Stimulated activated CD8-positive, alpha-beta memory T cell treated with anti-CD3 and anti-CD28 coated beads, Interleukin-12 subunit alpha, Interleukin-12 subunit beta, amount 100 ng/mL, for 4 hours (primary cell): ENCODE data around the gene OPTC.

Experiments
- DNase-seq: peaks from one replicate; pipeline ENCODE4 v3.0.0-alpha.2; 2020; ENCODE audit warnings: low read depth

The OPTC gene

DNA sequence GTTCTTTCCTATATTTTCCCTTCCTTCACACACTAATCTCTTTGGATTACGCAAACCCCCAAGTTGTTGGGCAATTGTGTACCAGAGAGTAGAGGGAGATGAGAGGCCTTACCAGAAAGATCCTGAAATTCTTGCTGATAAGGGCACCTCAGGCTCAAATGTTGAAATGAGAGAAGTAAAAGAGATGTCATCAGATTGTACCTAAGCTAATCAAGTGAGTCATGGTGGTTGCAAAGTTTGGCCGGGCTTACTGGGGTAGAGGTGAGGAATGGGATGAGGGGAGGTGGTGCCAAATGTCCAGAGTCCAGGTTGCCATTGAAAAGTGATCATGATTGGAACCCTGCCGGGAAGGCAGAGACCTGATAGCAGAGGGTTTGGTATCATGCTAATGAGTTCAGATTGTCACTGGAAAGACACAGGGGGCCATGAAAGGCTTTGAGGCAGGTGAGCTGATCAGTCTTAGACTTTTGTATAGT is 43.1 kb downstream of the OPTC start:
- DNase-seq = no peak

DNA sequence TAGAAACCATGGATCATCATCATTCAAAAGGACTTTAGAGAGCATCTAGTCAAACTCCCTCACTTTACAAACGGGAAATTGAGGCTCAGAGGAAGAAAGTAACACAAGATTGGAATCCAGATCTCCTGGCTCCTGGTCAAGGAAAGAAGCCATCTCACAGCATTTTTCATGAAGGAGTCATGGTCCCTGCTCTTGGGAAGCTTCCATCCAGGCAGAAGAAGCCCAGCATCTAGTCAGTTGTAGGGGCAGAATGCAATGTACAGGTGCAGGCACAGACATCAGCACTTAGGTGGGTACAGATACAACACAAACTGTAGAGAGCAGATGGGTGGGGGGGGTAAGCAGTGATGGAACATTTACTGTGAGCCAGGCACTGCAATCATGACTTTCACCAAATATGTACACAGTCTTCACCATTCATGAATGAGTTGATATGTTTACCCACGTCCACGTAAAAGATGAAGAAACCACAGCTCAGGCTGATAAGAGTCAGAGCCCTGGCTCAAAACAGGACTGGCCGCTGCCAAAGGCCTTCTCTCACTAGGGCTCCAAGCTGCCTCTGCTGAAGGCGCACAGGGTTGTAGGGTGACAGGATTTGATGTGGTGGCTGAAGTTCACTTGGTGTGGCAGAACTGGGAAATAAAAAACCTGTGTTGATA is 44.0 kb downstream of the OPTC start:
- DNase-seq = no peak

DNA sequence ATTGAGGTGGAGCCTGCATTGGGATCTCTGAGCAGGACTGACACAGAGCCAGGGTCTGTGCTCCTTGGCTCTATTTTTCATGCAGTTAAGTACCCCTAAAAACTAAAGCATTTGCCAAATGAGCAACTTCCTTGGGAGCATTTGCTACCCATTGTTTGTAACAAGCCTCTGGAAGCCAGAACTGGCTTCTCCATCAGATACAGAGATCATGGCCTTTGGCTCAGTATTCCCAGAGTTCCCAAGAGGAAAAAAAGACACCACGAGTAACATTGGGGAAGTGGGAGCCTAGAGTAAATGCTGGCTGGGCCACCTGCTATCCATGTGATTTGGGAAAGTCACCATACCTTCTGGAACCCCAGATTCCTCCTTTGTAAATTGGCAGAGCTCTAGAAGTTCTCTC is 44.8 kb downstream of the OPTC start:
- no peak for DNase-seq

DNA sequence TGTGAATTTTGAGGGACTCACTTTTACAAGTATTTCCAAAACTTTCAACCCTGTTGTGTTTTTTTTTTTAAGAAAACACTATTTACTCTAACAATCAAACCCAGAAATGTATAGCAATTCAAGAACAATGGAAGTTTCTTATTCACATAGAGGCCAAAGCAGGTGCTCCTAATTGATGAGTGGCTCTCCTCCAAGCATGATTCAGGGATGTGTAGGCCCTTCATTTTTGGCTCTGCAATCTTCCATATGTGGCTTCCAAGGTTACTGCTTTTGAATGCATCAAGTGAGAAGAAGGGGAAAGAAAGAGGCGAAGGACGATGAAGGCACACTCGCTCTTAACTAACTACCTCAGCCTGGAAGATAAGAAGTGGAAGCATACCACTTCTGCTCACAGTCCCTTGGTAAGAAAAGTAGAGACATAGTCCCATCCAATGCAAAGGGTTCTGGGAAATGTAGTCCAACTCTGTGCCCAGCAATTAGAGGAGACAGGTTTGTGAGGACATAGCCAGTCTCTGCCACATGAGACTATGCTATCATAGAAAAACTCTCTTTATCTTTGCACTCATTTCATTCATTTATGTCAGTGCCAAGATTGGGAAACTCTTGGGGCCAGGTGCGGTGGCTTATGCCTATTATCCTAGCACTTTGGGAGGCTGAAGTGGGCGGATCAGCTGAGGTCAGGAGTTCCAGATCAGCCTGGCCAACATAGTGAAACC is 46.0 kb downstream of the OPTC start:
- DNase-seq = no peak

DNA sequence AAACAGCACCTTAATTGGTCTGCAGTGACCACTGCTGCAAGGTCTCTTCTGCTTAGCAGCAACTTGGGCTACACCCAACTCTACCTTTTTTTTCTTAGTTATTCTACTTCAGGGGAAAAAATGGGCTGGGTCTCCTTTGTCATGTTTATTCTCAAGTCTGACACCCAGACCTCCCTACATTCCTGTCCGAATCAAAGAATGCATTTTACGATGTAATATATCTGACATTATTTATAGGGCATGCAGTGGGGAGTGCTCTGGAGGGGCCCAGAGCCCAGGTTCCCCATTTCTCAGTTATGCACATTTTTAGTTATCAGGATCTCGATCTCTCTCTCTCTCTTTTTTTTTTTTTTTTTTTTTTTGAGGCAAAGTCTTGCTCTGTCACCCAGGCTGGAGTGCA is 50.5 kb downstream of the OPTC start:
- no peak for DNase-seq

DNA sequence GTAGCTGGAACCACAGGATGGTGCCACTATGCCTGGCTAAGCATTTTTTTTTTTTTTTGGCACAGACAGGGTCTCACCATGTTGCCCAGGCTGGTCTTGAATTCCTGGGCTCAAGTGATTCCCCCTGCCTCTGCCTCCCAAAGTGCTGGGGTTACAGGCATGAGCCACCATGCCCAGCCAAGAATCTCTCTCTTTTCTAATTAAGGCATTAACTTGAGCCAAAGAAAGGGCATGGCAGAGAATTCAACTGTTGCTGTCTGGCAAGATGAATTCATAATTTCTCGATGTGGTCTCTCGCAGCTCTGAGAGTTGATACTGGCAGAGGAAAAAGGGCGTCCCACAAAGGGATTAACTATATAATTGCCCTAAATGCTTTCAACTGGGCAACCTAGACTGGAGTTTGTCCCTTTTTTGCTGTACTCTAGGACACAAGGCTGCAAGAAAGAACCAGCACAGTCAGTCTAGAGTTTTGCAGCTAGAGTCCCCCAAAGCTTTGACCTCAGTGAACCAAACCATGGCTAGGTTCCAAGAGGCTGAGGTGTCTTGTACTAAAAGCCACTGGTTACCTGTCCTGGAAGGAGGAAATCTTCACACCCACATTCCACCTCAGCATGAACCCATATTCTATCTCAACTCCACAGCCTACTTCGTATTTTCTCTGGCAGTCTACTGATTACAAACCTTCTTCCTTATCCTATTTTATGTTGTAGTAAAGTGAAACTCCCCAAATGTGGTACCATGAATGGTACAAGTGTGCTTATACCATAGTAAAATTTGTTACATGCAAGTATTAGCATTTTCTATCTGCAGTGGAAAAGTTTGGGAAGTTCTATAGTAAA is 51.2 kb downstream of the OPTC start:
- DNase-seq = no peak

DNA sequence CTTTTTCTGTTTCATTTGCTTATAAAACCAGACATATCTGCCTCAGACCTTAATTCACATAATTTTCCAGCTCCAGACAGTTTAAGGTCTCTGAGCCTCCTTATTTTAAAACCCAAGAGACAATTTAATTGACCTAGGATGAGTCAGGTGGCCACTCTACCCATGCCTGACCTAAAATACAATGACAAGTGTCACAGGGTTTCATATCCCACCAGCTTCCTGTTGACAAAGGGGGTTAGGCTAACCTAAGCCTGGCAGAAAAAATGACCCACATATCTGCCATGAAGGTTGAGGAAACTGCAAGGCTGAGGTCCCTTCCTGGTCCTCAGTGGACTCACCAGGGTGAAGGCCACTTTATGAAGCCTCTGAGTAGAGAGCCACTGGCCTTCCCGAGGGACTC is 52.3 kb downstream of the OPTC start:
- DNase-seq = no peak

DNA sequence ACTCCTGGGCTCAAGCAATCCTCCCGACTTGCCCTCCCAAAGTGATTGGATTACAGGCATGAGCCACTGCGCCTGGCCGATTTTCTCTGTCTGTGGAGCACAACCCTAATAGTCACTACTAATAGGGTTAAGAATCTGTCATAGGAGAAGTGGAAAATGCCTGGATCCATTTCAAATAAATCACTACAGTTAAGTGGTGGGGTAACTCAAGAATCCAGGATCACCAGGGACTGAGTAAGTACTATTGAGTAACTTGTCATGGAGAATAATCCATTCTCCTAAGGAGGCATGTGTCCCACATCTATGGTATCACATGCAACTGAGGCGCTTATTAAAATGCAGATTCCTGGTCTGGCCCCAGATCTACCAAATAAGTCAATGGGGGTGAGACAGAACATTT is 53.2 kb downstream of the OPTC start:
- no peak for DNase-seq

DNA sequence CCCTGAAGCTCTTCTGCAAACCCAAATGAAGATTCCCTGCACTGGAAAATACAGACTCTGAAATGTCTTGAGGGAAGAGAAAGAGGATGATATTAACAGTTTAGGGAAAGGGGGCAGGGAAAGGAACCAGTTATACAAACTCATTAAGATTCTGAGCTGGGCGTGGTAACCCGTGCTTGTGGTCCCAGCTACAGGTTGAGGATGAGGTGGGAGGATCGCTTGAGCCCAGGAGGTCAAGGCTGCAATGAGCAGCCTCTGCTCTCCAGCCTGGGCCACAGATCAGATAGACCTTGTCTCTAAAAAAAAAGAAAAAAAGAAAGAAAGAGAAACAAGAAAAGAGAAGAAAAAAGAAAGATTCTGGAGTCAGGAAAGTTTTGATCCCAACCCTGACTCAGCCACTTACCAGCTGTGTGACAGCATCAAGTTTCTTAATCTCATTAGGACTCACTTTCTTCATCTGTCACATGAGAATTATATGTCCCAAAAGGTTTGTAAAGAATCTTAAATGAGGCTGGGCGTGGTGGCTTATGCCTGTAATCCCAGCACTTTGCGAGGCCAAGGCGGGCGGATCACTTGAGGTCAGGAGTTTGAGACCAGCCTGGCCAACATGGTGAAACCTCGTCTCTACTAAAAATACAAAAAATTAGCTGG is 53.9 kb downstream of the OPTC start:
- DNase-seq = no peak

DNA sequence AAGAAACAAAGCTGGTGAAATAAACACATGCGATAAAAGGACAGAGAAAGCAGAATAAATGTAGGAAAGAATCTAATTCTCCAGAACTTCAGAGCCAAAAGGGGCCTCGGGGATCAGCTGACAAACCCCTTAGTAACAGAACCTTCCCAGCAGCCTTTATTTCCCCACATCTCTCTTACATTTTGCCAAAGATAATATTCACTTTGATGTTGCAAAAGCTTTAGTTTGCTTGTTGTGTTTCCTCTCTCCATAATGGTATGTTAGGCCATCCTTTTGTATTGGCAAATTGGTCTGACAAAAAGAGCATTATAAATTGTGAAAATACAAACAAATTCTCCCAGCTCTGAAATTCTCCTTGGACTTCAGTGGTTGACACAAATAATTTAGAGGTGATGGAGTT is 54.9 kb downstream of the OPTC start:
- DNase-seq = no peak

DNA sequence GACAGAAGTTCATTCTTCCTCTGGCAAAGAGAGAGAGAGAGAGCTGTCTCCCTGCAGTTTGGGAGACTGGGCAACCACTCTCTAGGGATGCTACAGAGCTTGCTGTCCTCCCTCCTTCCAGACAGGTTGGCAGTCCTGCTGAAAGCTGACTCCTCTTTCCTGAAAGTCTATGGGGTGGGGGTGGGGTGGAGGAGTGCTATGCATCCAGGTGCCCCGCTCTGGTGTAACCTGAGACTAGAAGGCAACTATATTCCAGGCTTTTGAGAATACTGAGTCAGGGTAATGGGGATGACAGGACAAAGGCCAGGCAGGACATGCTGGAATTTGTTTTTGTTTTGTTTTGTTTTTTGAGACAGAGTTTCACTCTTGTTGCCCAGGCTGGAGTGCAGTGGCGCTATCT is 55.4 kb downstream of the OPTC start:
- DNase-seq = no peak

DNA sequence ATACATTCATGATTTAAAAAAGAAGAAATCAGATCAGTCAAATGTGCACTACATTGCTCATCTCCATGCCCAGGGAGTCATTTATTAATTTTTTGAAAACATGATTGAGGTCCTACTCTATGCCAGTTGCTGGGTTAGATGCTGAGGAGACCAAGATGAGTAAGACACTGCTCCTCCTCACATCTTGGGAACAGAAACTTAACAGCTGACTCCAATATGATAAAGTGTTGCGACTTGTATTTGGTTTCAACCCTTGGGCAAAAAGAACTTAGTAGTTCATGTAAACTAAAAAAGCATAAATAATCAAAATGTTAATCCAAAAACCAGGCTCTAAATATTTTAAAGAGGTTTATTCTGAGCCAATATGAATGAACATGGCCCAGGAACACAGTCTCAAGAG is 56.9 kb downstream of the OPTC start:
- DNase-seq = no peak

DNA sequence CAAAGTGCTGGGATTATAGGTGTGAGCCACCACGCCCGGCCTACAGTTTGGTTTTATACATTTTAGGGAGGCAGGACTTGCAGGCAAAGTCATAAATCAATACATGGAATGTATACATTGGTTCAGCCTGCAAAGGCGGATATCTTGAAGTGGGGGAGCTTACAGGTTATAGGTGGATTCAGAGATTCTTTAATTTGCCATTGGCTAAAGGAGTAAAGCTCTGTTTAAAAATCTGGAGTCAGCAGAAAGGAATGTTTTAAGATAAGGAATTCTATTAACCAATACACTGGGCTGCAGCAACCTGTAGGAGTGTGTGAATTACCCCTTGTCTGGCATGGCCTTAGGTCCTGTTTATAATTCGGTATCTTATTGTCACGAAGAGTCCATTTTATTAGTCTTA is 57.6 kb downstream of the OPTC start:
- DNase-seq = no peak

DNA sequence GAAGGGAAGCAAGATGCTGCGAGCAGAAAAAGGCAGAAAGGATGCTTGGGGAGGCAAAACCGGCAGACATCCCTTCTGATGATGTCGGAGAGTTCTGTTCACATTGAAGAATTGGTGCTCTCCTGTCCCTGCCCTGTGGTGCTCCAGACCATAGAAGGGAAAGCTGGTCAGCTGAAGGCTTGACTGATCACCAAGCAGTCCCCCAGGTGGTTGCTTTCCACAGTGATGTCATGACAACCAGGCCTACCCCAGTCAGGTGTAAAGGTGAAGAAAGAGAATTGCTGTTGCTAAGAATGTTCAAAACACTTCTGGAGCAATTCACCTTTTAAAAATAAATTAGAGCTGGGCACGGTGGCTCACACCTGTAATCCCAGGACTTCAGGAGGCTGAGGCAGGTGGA is 59.5 kb downstream of the OPTC start:
- DNase-seq = no peak

DNA sequence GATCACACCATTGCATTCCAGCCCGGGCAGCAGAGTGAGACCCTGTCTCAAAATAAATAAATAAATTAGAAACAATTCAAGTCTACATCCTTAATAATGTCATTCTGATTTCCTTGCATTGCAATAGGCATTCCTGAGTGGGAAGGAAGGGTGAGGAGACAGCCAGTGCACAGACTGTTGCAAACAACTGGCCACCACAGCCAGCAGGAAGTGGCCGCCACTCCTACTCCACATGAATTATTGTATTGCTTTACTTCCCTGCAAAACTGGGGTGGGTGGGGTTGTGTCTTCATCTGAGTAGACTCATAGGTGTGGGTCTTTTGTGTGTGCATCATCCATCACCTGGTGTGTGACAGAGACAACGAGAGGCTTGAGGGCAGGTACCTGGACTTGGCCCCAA is 60.1 kb downstream of the OPTC start:
- DNase-seq = no peak

DNA sequence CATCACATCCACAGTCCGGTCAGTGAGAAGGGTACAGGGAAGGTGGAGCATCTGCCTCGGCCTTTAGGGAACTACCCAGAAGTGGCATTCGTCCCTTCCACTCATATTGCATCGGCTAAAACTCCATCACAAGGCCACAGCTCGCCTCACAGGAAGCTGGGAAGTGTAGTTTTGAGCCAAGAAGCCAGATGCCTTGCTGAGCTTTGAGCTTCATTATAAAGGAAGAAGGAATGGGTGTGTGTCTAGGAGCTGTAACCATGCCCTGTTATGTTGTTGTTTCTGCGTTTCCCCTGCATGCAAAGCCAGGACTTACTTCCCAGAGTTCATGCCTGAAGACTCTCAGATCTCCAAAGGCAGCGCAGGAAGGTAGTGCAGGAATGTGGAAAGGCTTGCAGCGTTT is 61.1 kb downstream of the OPTC start:
- no peak for DNase-seq

DNA sequence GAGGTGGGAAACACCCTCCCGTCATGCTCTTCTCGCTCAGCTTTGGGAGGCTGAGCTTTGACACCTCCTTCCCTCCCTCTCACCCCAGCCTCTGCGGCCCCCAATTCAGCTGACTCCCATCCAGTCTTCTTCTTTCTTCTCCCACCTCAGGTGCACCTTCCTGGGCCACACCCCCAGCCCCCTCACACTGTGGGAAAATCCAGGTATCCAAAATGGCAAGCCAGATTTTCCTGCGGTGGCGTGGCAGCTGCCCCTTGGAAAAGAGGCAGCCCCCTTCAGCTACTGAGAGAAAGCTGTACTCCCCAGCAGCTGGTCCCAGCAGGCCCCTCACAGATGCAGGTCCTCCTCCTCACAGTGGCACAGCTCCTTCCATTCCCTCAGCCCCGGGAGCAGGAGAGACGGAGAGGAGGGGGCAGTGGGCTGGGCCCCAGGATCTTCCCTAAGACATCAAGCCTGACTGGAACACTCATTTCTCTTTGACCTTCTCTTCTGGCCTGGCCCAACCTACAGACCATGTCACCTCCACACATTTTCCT is 61.6 kb downstream of the OPTC start:
- DNase-seq = no peak

DNA sequence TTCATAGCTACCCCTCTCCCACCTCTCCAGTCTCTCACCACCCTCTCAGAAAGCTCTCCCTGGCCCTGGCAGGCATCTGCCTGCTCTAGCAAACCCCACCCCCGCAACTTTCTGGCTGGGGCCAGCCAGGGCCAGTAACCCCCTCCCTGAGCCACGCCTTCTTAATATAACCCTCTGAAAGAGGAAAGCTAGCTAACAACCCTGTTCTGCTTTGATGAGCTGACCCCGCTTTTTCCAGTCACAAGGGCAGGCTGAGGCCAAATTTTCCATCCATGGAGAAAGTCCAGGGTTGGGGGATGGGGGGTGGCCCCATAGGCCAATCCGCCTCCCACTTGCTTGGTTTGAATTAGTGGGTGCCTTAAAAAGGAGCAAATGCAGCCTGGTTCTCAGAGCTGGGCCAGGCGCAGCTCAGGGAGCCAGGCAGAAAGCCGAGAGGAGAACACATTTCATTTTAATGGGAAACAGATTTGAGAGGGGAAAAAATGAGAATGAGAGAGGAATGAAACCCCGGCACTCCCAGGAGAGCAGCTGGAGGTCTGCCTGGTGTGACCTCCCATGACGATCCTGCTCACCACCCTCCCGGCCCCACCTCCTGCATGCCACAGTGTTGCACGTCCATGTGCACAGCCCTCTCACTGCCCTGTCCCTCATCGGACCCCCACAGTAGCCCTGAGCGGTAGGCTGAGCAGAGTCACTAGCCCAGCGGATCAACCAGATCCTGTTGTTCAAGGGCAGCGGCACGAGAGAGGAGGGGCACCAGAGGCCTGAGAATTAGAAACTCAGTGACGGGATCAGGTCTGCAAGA is 62.3 kb downstream of the OPTC start:
- DNase-seq = no peak

DNA sequence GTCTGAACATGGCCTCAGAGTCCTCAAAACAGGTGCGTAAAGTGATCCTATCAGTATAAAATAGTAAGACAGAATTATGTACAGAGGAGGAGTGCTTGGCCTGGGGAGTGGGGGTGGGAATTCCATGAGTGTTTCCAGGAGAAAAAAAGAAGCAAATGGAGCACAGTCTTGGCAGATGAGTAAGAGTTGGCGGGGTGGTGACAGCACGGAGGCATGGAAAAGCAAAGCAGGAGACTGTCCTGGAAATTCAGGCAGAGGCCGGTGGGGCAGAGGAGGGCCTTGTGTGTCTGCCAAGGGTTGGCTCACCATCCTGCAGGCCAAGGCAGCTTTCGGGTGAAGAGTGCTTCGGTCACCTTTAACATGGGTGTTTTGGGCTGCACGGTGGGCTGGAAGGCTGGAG is 63.4 kb downstream of the OPTC start:
- DNase-seq = no peak

DNA sequence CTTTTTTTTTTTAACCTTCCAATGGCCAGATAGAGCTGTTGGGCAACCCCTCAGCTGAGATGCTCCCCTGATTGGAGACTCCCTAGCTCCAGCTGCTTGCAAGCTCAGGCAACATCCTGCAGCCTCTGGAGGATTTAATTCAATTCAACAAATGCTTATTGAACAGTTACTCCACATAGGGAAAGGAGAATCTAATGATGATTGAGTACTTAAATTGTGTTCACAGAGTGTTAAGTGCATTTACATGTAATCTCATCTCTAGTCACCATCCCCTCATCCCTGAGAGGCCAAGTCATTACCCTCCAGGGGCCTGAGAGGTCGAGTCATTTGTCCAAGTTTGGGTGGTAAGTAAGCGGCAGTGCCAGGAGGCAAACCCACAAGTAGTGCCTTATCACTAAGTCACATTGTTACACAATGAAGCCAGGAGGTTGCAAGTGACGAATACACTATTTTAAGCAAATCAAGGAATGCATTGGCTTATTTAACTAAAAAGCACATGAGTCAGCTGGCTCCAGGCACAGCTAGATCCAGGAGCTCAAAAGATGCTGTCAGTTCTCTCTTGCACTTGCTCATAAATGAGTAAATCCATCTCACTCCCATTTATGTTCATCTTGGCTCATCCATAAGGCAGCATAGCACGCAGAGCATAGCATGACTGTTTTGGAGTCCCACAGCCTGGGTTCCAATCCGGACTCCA is 64.3 kb downstream of the OPTC start:
- DNase-seq = no peak
